Measurements from ENCODE around the gene SBK2. TPM values are rescaled to one million over a fixed set of nuclear protein-coding genes. Genes with fewer than 3 reads are reported as not detected.
"Not testable (repeated sequence)": the region's sequence is repeated elsewhere in the genome, so short reads cannot be mapped to it uniquely, and the experiment has no call there.

The SBK2 gene
- total RNA-seq, 4 donors from 2014 or later = not detected

- peaks cover 0 to 10% (median 2%) of the 10 kb centered on the region in 4 donors for H3K4me1 ChIP-seq
- H3K9me3 ChIP-seq = no peaks in the 10 kb centered on the region
- no peak for TF ChIP-seq CTCF (IDR thresholded peaks at IDR 0.05)
- no peak for TF ChIP-seq EP300 (IDR thresholded peaks at IDR 0.05)
- no peak for TF ChIP-seq POLR2AphosphoS5 (IDR thresholded peaks at IDR 0.05)
- no peak for TF ChIP-seq POLR2A (IDR thresholded peaks at IDR 0.05; ENCODE audit: low read depth)
- H3K27ac ChIP-seq (replicated peaks in 1 of 4) = peak overlapping the region in 2 of 4 donors; percentile 19 to 50
- H3K27me3 ChIP-seq = peaks cover 0 to 16% (median 3%) of the 10 kb centered on the region in 4 donors
- no peak for DNase-seq (ENCODE audit: extremely low spot score)
- intact Hi-C loops (cut with DNase I) = no loop called here
- no peak overlapping the region for H3K4me3 ChIP-seq
- H3K36me3 ChIP-seq = no peaks in the 10 kb centered on the region
- 69% methylated on average over 33 of the region's 33 CpGs for WGBS
Observed at GRCh38 chr19:55539090-55539984, 2.4 kb upstream of the SBK2 start.

DNA sequence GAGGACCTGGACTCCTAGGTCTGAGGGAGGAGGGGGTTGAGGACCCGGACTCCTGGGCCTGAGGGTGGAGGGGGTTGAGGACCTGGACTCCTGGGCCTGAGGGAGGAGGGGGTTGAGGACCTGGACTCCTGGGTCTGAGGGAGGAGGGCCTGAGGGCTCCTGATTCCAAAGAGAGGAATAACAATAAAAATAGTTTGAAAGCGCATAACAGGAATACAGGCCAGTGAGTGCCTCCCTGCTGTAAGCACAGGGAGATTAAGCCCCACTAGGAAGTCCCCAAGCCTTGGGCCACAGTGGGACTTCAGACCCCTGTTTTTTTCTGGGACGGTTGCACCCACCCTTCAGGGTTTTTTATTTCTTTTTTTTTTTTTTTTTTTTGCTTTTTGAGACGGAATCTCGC, 1.2 kb upstream of the SBK2 start:
- Histone ChIP-seq H3K4me3 (no peak overlapping the region), H3K27ac (replicated peaks in 1 of 4) (no peak overlapping the region), H3K4me1 (peaks cover 0 to 10% (median 2%) of the 10 kb centered on the region in 4 donors), H3K36me3 (no peaks in the 10 kb centered on the region), H3K9me3 (no peaks in the 10 kb centered on the region), H3K27me3 (peaks cover 0 to 11% (median 0%) of the 10 kb centered on the region in 4 donors)
- DNase-seq (ENCODE audit: extremely low spot score) = no peak
- no peak for TF ChIP-seq EP300 (IDR thresholded peaks at IDR 0.05)
- TF ChIP-seq POLR2A (IDR thresholded peaks at IDR 0.05; ENCODE audit: low read depth) = no peak
- intact Hi-C loops (cut with DNase I) = no loop called here
- WGBS = 81% methylated on average over 5 of the region's 5 CpGs

DNA sequence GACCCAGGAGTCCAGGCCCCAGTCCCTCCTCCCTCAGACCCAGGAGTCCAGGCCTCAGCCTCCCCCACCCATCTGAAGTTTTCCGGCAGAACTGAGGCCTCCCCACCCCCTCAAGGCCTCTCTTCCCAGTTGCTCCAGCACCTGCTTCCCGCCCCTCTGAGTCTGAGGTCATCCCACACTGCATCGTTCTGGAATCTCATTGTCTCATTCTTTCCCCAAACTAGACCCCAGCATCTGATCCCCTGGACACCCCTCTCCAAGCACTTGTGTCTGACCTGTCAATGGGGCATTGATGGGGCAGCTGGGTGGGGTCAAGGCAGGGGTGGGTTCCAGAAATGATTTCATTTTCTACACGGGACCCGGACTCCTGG, 793 bp upstream of the SBK2 start:
- Histone ChIP-seq H3K36me3 (no peaks in the 10 kb centered on the region), H3K9me3 (no peaks in the 10 kb centered on the region), H3K4me3 (no peak overlapping the region), H3K27ac (replicated peaks in 1 of 4) (no peak overlapping the region), H3K27me3 (peaks cover 0 to 11% (median 0%) of the 10 kb centered on the region in 4 donors), H3K4me1 (peaks cover 0 to 10% (median 2%) of the 10 kb centered on the region in 4 donors)
- TF ChIP-seq CTCF (IDR thresholded peaks at IDR 0.05) = no peak
- TF ChIP-seq EP300 (IDR thresholded peaks at IDR 0.05) = no peak
- no peak for TF ChIP-seq POLR2AphosphoS5 (IDR thresholded peaks at IDR 0.05)
- TF ChIP-seq POLR2A (IDR thresholded peaks at IDR 0.05; ENCODE audit: low read depth) = no peak
- intact Hi-C loops (cut with DNase I) = no loop called here
- no peak for DNase-seq (ENCODE audit: extremely low spot score)
- whole genome bisulfite sequencing = 73% methylated on average over 5 of the region's 5 CpGs

DNA sequence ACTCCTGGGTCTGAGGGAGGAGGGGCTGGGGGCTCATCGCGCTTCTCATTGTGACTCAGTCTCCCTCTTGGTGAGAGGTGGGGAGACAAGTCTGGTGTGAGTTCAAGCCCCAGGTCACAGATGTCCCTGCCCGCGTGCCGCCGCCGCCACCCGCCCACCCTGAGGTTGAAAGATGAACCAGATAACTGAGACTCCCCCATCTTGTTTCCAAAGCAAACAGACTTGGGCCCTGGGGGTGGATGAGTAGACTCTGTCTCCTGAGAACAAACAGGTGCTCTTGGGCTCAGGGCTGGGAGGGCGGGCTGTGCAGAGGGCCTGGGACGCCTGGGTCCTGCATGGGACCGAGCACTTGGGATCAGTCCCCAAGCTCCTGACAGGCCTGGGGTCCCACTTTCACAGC, 567 bp downstream of the SBK2 start:
- H3K27ac ChIP-seq (replicated peaks in 1 of 4) = no peak overlapping the region
- intact Hi-C loops (cut with DNase I) = no loop called here
- TF ChIP-seq POLR2A (IDR thresholded peaks at IDR 0.05; ENCODE audit: low read depth) (no peak), EP300 (IDR thresholded peaks at IDR 0.05) (no peak)

DNA sequence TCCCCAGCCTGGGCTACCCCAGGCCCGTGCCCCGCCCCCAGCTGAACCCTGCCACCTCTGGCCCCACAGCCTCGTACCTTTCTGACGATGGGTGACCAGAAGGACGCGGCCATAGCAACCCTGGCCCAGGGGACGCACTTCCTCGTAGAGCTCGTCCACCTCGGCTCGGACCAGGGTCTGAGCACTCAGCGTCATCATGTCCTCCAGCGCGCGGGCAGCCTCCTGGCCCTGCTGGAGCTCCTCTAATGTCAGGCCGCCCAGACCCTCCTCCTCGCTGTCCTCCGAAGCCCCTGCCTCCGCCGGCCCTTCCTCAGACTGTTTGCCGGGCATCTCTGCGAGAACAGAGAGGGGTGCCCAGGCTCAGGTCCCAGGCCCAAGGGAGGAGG, 975 bp downstream of the SBK2 start:
- 93% methylated on average over 17 of the region's 22 CpGs for WGBS
- H3K27ac ChIP-seq (replicated peaks in 1 of 4) = no peak overlapping the region
- H3K27me3 ChIP-seq = peaks cover 0 to 11% (median 0%) of the 10 kb centered on the region in 4 donors
- no peak for TF ChIP-seq POLR2A (IDR thresholded peaks at IDR 0.05; ENCODE audit: low read depth)
- no peak for DNase-seq (ENCODE audit: extremely low spot score)
- no peaks in the 10 kb centered on the region for H3K36me3 ChIP-seq
- H3K9me3 ChIP-seq = no peaks in the 10 kb centered on the region
- intact Hi-C loops (cut with DNase I) = no loop called here
- peaks cover 0 to 10% (median 2%) of the 10 kb centered on the region in 4 donors for H3K4me1 ChIP-seq
- no peak overlapping the region for H3K4me3 ChIP-seq

More for the DNA sequence above, 567 bp downstream of the SBK2 start:
- H3K9me3 ChIP-seq = no peaks in the 10 kb centered on the region
- DNase-seq (ENCODE audit: extremely low spot score) = no peak
- H3K4me1 ChIP-seq = peaks cover 0 to 10% (median 2%) of the 10 kb centered on the region in 4 donors
- peaks cover 0 to 11% (median 0%) of the 10 kb centered on the region in 4 donors for H3K27me3 ChIP-seq
- H3K36me3 ChIP-seq = no peaks in the 10 kb centered on the region
- H3K4me3 ChIP-seq = no peak overlapping the region
- WGBS = 93% methylated on average over 3 of the region's 11 CpGs

GRCh38 chr19:55535173-55535964, 1.6 kb downstream of the SBK2 start:
- Histone ChIP-seq H3K4me3 (no peak overlapping the region), H3K36me3 (no peaks in the 10 kb centered on the region), H3K27me3 (peaks cover 0 to 11% (median 0%) of the 10 kb centered on the region in 4 donors), H3K9me3 (no peaks in the 10 kb centered on the region), H3K4me1 (peaks cover 0 to 10% (median 2%) of the 10 kb centered on the region in 4 donors), H3K27ac (replicated peaks in 1 of 4) (no peak overlapping the region)
- no peak for DNase-seq (ENCODE audit: extremely low spot score)
- WGBS = 82% methylated on average over 7 of the region's 12 CpGs
- intact Hi-C loops (cut with DNase I) = no loop called here
- TF ChIP-seq EP300 (IDR thresholded peaks at IDR 0.05) (no peak), POLR2A (IDR thresholded peaks at IDR 0.05; ENCODE audit: low read depth) (no peak), POLR2AphosphoS5 (IDR thresholded peaks at IDR 0.05) (no peak), CTCF (IDR thresholded peaks at IDR 0.05) (no peak)

- 97% methylated on average over 7 of the region's 7 CpGs for WGBS
- H3K9me3 ChIP-seq; DNase-seq (ENCODE audit: extremely low spot score); H3K4me3 ChIP-seq; intact Hi-C loops (cut with DNase I); H3K4me1 ChIP-seq; H3K27ac ChIP-seq (replicated peaks in 1 of 4); H3K36me3 ChIP-seq: not testable (repeated sequence)
- peaks cover 0 to 20% (median 0%) of the 10 kb centered on the region in 4 donors for H3K27me3 ChIP-seq
Observed at GRCh38 chr19:55534280-55534679, 2.7 kb downstream of the SBK2 start.
